ENCODE data around the gene MRPL37. TPM values are rescaled to one million over a fixed set of nuclear protein-coding genes. Genes with fewer than 3 reads are reported as not detected.

Gene MRPL37
- total and polyA plus RNA-seq, 2 of the 4 experiments (the other 2 are of a cell fraction) = 42.8 to 132 TPM

DNA sequence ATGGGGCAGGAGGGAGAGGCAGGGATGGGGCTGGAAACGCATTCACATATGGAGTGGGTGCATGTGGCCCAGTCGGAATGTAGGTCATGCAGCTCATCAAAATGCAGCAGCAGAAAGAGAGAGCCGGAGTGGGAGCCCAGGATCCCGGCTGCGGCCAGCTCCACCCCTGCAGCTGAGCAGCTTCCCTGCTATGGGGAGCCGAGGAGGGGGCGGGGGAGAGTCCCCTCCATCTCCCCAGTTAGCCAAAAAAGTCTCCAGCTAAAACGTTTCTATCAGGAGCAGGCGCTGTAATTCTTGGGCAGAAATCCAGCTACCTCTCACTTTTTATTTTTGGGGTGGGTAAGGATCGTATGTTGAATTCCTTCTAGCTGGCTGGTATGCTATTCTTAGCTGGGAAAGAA, 39.7 kb downstream of the MRPL37 start:
- no peak overlapping the region for H2AK5ac ChIP-seq (ENCODE audit: low read depth, low read length)
- WGBS, 2 experiments (ENCODE audit: extremely low coverage in 2 of 2, insufficient read length in 1 of 2) = 91% methylated on average over 5 of the region's 10 CpGs; no CpG with 5 or more reads in 1 of the 2 experiments
- no peak overlapping the region for H3K27ac ChIP-seq (ENCODE audit: insufficient read depth, low read length)
- no peak overlapping the region for H3K18ac ChIP-seq (ENCODE audit: low read depth, low read length)
- no peak overlapping the region for H3K56ac ChIP-seq (ENCODE audit: extremely low read depth, insufficient read depth, low read length)
- H3K4me3 ChIP-seq (ENCODE audit: insufficient read depth, low read depth, low read length) = no peak overlapping the region
- no peak overlapping the region for H4K5ac ChIP-seq (ENCODE audit: low read depth, low read length)
- H2AK9ac ChIP-seq (replicated peaks; ENCODE audit: low read depth, low read length, poor library complexity) = no peak overlapping the region
- H3K79me1 ChIP-seq (ENCODE audit: low read depth in 1 of 2, low read length in 2 of 2) = peaks cover 4% of the 10 kb centered on the region in 2 experiments; a peak in 2 of 4 replicates
- no peak overlapping the region for H4K91ac ChIP-seq (ENCODE audit: insufficient read depth, low read depth, low read length)
- H2BK15ac ChIP-seq (ENCODE audit: low read depth, low read length) = no peak overlapping the region
- H4K20me1 ChIP-seq (ENCODE audit: insufficient read depth, low read length) = no peaks in the 10 kb centered on the region
- H2BK5ac ChIP-seq (ENCODE audit: low read depth, low read length, poor library complexity, severe bottlenecking) = no peak overlapping the region
- H3K27me3 ChIP-seq (ENCODE audit: control insufficient read depth, insufficient read depth, low read length) = no peaks in the 10 kb centered on the region
- ATAC-seq (ENCODE audit: low read depth) (no peak), DNase-seq (no peak)
- H3K14ac ChIP-seq (replicated peaks; ENCODE audit: low read depth, low read length) = no peak overlapping the region
- peaks cover 9% of the 10 kb centered on the region; the same call in 1 of the 2 replicates for H3K9me1 ChIP-seq (ENCODE audit: insufficient read depth, low read length)
- TF ChIP-seq, protein P1, sequence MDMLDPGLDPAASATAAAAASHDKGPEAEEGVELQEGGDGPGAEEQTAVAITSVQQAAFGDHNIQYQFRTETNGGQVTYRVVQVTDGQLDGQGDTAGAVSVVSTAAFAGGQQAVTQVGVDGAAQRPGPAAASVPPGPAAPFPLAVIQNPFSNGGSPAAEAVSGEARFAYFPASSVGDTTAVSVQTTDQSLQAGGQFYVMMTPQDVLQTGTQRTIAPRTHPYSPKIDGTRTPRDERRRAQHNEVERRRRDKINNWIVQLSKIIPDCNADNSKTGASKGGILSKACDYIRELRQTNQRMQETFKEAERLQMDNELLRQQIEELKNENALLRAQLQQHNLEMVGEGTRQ (IDR thresholded peaks at IDR 0.05; ENCODE audit: low read depth, low read length) = no peak
- TF ChIP-seq MAZ (IDR thresholded peaks at IDR 0.05; ENCODE audit: borderline replicate concordance, low read depth, low read length) (no peak), SMC3 (IDR thresholded peaks at IDR 0.05; ENCODE audit: low read depth, low read length) (no peak), RFX5 (IDR thresholded peaks at IDR 0.05; ENCODE audit: low read depth, low read length) (no peak), RAD21 (IDR thresholded peaks at IDR 0.05; ENCODE audit: low read length) (no peak), NFE2L2 (IDR thresholded peaks at IDR 0.05; ENCODE audit: low read depth, low read length) (no peak), MAFK (IDR thresholded peaks at IDR 0.05; ENCODE audit: low read depth, low read length) (no peak), CHD1 (IDR thresholded peaks at IDR 0.05; ENCODE audit: low read depth, low read length) (no peak), RCOR1 (IDR thresholded peaks at IDR 0.05; ENCODE audit: insufficient replicate concordance, low read length) (no peak), MXI1 (IDR thresholded peaks at IDR 0.05; ENCODE audit: borderline replicate concordance, low read depth, low read length) (no peak), BHLHE40 (IDR thresholded peaks at IDR 0.05; ENCODE audit: low read depth, low read length) (no peak), CEBPB (IDR thresholded peaks at IDR 0.05; ENCODE audit: low read depth, low read length) (no peak), POLR2A (IDR thresholded peaks at IDR 0.05; ENCODE audit: low read depth, low read length) (no peak), FOS (IDR thresholded peaks at IDR 0.05; ENCODE audit: low read depth, low read length) (no peak)
- TF ChIP-seq, protein P2, sequence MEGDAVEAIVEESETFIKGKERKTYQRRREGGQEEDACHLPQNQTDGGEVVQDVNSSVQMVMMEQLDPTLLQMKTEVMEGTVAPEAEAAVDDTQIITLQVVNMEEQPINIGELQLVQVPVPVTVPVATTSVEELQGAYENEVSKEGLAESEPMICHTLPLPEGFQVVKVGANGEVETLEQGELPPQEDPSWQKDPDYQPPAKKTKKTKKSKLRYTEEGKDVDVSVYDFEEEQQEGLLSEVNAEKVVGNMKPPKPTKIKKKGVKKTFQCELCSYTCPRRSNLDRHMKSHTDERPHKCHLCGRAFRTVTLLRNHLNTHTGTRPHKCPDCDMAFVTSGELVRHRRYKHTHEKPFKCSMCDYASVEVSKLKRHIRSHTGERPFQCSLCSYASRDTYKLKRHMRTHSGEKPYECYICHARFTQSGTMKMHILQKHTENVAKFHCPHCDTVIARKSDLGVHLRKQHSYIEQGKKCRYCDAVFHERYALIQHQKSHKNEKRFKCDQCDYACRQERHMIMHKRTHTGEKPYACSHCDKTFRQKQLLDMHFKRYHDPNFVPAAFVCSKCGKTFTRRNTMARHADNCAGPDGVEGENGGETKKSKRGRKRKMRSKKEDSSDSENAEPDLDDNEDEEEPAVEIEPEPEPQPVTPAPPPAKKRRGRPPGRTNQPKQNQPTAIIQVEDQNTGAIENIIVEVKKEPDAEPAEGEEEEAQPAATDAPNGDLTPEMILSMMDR (conservative IDR thresholded peaks at IDR 0.05; ENCODE audit: low read depth, low read length) = no peak
- TF ChIP-seq, protein P3, sequence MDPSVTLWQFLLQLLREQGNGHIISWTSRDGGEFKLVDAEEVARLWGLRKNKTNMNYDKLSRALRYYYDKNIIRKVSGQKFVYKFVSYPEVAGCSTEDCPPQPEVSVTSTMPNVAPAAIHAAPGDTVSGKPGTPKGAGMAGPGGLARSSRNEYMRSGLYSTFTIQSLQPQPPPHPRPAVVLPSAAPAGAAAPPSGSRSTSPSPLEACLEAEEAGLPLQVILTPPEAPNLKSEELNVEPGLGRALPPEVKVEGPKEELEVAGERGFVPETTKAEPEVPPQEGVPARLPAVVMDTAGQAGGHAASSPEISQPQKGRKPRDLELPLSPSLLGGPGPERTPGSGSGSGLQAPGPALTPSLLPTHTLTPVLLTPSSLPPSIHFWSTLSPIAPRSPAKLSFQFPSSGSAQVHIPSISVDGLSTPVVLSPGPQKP (IDR thresholded peaks at IDR 0.05; ENCODE audit: borderline replicate concordance, low read depth, low read length) = no peak
- BruUV-seq (replicated peaks) = no TSS peak
- H3K9ac ChIP-seq (ENCODE audit: low read depth, low read length) = no peak overlapping the region
- no peak overlapping the region for H2BK20ac ChIP-seq (ENCODE audit: low read depth, low read length)
- no peak overlapping the region for H3K23ac ChIP-seq (ENCODE audit: low read depth, low read length)
- H4K8ac ChIP-seq (ENCODE audit: low read depth in 2 of 2, low read length in 2 of 2) = no peak overlapping the region
- dilution Hi-C loops (cut with HindIII; ENCODE audit: low sequenced_read_pairs, unreplicated experiment) = no loop called here
- CTCF ChIA-PET = no interaction called here
- H2AFZ ChIP-seq (replicated peaks; ENCODE audit: low read length, poor library complexity) = no peak overlapping the region
- no peak overlapping the region for H3K4me2 ChIP-seq (ENCODE audit: low read depth, low read length)
- POLR2A ChIA-PET (ENCODE audit: unreplicated experiment) = no interaction called here
- in situ Hi-C loops (cut with MboI; ENCODE audit: low sequenced_read_pairs) = no loop called here
- H3K4ac ChIP-seq (ENCODE audit: low read depth, low read length) = no peak overlapping the region
- H3K9me3 ChIP-seq (ENCODE audit: control insufficient read depth, insufficient read depth, low read length) = no peaks in the 10 kb centered on the region
- H2BK120ac ChIP-seq (ENCODE audit: low read depth, low read length) = no peak overlapping the region
- no peaks in the 10 kb centered on the region for H3K4me1 ChIP-seq (ENCODE audit: control insufficient read depth, insufficient read depth, low read length)
- H3K36me3 ChIP-seq (ENCODE audit: control insufficient read depth, insufficient read depth, low read length) = peaks cover 63% of the 10 kb centered on the region
- intact Hi-C loops (cut with micrococcal nuclease) = no loop called here

Data from IMR-90 (cell line).